ENCODE data around the gene SHB. TPM values are rescaled to one million over a fixed set of nuclear protein-coding genes. Genes with fewer than 3 reads are reported as not detected.

The SHB gene
- total and polyA plus RNA-seq, 2 of the 8 experiments (the other 6 are each of a cell fraction or from before 2014, with no cell fraction given) = 4.1 to 12.6 TPM

- TF ChIP-seq, protein P1, sequence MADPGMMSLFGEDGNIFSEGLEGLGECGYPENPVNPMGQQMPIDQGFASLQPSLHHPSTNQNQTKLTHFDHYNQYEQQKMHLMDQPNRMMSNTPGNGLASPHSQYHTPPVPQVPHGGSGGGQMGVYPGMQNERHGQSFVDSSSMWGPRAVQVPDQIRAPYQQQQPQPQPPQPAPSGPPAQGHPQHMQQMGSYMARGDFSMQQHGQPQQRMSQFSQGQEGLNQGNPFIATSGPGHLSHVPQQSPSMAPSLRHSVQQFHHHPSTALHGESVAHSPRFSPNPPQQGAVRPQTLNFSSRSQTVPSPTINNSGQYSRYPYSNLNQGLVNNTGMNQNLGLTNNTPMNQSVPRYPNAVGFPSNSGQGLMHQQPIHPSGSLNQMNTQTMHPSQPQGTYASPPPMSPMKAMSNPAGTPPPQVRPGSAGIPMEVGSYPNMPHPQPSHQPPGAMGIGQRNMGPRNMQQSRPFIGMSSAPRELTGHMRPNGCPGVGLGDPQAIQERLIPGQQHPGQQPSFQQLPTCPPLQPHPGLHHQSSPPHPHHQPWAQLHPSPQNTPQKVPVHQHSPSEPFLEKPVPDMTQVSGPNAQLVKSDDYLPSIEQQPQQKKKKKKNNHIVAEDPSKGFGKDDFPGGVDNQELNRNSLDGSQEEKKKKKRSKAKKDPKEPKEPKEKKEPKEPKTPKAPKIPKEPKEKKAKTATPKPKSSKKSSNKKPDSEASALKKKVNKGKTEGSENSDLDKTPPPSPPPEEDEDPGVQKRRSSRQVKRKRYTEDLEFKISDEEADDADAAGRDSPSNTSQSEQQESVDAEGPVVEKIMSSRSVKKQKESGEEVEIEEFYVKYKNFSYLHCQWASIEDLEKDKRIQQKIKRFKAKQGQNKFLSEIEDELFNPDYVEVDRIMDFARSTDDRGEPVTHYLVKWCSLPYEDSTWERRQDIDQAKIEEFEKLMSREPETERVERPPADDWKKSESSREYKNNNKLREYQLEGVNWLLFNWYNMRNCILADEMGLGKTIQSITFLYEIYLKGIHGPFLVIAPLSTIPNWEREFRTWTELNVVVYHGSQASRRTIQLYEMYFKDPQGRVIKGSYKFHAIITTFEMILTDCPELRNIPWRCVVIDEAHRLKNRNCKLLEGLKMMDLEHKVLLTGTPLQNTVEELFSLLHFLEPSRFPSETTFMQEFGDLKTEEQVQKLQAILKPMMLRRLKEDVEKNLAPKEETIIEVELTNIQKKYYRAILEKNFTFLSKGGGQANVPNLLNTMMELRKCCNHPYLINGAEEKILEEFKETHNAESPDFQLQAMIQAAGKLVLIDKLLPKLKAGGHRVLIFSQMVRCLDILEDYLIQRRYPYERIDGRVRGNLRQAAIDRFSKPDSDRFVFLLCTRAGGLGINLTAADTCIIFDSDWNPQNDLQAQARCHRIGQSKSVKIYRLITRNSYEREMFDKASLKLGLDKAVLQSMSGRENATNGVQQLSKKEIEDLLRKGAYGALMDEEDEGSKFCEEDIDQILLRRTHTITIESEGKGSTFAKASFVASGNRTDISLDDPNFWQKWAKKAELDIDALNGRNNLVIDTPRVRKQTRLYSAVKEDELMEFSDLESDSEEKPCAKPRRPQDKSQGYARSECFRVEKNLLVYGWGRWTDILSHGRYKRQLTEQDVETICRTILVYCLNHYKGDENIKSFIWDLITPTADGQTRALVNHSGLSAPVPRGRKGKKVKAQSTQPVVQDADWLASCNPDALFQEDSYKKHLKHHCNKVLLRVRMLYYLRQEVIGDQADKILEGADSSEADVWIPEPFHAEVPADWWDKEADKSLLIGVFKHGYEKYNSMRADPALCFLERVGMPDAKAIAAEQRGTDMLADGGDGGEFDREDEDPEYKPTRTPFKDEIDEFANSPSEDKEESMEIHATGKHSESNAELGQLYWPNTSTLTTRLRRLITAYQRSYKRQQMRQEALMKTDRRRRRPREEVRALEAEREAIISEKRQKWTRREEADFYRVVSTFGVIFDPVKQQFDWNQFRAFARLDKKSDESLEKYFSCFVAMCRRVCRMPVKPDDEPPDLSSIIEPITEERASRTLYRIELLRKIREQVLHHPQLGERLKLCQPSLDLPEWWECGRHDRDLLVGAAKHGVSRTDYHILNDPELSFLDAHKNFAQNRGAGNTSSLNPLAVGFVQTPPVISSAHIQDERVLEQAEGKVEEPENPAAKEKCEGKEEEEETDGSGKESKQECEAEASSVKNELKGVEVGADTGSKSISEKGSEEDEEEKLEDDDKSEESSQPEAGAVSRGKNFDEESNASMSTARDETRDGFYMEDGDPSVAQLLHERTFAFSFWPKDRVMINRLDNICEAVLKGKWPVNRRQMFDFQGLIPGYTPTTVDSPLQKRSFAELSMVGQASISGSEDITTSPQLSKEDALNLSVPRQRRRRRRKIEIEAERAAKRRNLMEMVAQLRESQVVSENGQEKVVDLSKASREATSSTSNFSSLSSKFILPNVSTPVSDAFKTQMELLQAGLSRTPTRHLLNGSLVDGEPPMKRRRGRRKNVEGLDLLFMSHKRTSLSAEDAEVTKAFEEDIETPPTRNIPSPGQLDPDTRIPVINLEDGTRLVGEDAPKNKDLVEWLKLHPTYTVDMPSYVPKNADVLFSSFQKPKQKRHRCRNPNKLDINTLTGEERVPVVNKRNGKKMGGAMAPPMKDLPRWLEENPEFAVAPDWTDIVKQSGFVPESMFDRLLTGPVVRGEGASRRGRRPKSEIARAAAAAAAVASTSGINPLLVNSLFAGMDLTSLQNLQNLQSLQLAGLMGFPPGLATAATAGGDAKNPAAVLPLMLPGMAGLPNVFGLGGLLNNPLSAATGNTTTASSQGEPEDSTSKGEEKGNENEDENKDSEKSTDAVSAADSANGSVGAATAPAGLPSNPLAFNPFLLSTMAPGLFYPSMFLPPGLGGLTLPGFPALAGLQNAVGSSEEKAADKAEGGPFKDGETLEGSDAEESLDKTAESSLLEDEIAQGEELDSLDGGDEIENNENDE (IDR thresholded peaks at IDR 0.05; ENCODE audit: insufficient replicate concordance, low read length) = no peak
- TF ChIP-seq TCF12 (IDR thresholded peaks at IDR 0.05; ENCODE audit: low read depth, low read length) (no peak), GTF2F1 (IDR thresholded peaks at IDR 0.05; ENCODE audit: borderline replicate concordance, low read depth, low read length) (no peak), BCL11A (IDR thresholded peaks at IDR 0.05; ENCODE audit: low read depth in 2 of 2, low read length in 2 of 2) (no peak), RNF2 (IDR thresholded peaks at IDR 0.05; ENCODE audit: borderline replicate concordance, low read depth, low read length, missing control alignments, poor library complexity, severe bottlenecking) (no peak)
- TF ChIP-seq, protein P2, sequence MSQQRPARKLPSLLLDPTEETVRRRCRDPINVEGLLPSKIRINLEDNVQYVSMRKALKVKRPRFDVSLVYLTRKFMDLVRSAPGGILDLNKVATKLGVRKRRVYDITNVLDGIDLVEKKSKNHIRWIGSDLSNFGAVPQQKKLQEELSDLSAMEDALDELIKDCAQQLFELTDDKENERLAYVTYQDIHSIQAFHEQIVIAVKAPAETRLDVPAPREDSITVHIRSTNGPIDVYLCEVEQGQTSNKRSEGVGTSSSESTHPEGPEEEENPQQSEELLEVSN (IDR thresholded peaks at IDR 0.05) = no peak
Measured at GRCh38 chr9:38110476-38110875, 41.4 kb upstream of the SHB start (continued).
